Activated CD4-positive, alpha-beta T cell treated with anti-CD3 and anti-CD28 coated beads for 24 hours (primary cell): ENCODE data around the gene NCOA5.

ENCODE experiments used
- DNase-seq, 2 donors: peaks; one replicate each; pipeline ENCODE4 v3.0.0-alpha.2; 2020; ENCODE audit warnings: low read depth in 2 of 2

NCOA5 gene

GRCh38 chr20:46062151-46062550, 27.6 kb downstream of the NCOA5 start:
- no peak for DNase-seq

- no peak for DNase-seq
Observed at GRCh38 chr20:46060975-46061374, 28.8 kb downstream of the NCOA5 start.

GRCh38 chr20:46060301-46060881, 29.4 kb downstream of the NCOA5 start:
- DNase-seq, result no peak

GRCh38 chr20:46058599-46059281, 31.0 kb downstream of the NCOA5 start:
- no peak for DNase-seq

- no peak for DNase-seq
Observed at GRCh38 chr20:46057856-46058598, 31.7 kb downstream of the NCOA5 start.

- DNase-seq, result no peak
Observed at GRCh38 chr20:46056970-46057855, 32.5 kb downstream of the NCOA5 start.

GRCh38 chr20:46056027-46056833, 33.5 kb downstream of the NCOA5 start:
- no peak for DNase-seq

GRCh38 chr20:46055269-46055668, 34.5 kb downstream of the NCOA5 start:
- no peak for DNase-seq

- DNase-seq, result no peak
Observed at GRCh38 chr20:46054606-46055005, 35.2 kb downstream of the NCOA5 start.

GRCh38 chr20:46053416-46053815, 36.3 kb downstream of the NCOA5 start:
- no peak for DNase-seq

- DNase-seq, result no peak
Observed at GRCh38 chr20:46051556-46052308, 38.0 kb downstream of the NCOA5 start.

- DNase-seq, result no peak
Observed at GRCh38 chr20:46050885-46051284, 38.9 kb downstream of the NCOA5 start.

GRCh38 chr20:46050444-46050843, 39.3 kb downstream of the NCOA5 start:
- no peak for DNase-seq

GRCh38 chr20:46049815-46050214, 39.9 kb downstream of the NCOA5 start:
- DNase-seq, result no peak

- DNase-seq, result no peak
Observed at GRCh38 chr20:46049190-46049589, 40.6 kb downstream of the NCOA5 start.

GRCh38 chr20:46047821-46048220, 41.9 kb downstream of the NCOA5 start:
- DNase-seq, result no peak

- no peak for DNase-seq
Observed at GRCh38 chr20:46046588-46047310, 43.0 kb downstream of the NCOA5 start.

- DNase-seq, result no peak
Observed at GRCh38 chr20:46044896-46045295, 44.9 kb downstream of the NCOA5 start.

- no peak for DNase-seq
Observed at GRCh38 chr20:46043556-46043955, 46.2 kb downstream of the NCOA5 start.
